ENCODE data around the gene ZNF609. TPM values are rescaled to one million over a fixed set of nuclear protein-coding genes. Genes with fewer than 3 reads are reported as not detected.

The ZNF609 gene
- polyA plus RNA-seq, 2 of the 4 experiments (the other 2 are of a cell fraction): 19.6 to 39.9 TPM

DNA sequence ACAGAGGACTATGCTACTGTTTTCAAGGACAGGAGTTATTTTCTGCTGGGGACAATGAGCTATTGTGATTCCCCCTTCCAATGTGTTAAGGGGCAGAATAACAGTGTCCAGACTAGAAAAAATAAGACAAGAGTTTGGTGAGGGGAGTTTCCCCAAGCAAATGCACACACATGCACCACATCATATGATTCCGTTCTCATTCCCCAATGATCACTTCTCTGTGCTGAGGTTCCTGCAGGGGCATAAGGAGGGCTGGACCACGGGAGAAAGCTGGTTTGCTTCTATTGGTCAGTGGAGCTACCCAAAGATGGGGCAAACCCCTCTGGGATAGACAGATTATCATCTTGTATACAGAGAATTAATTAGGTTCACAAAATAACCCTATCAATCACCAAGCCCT, 234.4 kb downstream of the ZNF609 start:
- Histone ChIP-seq H3K4me1 (peaks cover 41% of the 10 kb centered on the region), H3K4me3 (no peak overlapping the region), H3K27ac (no peak overlapping the region), H3K4me2 (no peak overlapping the region), H3K9me3 (no peaks in the 10 kb centered on the region)
- ChIA-PET POLR2A (no interaction called here), CTCF (interaction anchor here (1.7 to 27.3 kb wide), 4 partner anchors 12 to 115 kb away, joined by 5 to 1052 read pairs (median 99); no protein-coding TSS in a partner anchor)
- 98% methylated on average over 2 of the region's 2 CpGs for WGBS (ENCODE audit: missing lambda C conversion rate)
- FAIRE-seq (no peak), ATAC-seq (no peak), DNase-seq (ENCODE audit: low read depth in 1 of 2, low spot score in 1 of 2) (no peak)
- no peak for TF ChIP-seq POLR2A (IDR thresholded peaks at IDR 0.05; ENCODE audit: low read length)
- TF ChIP-seq HMGXB4 (CRISPR knock-in tag; IDR thresholded peaks at IDR 0.05; ENCODE audit: borderline replicate concordance): no peak
- TF ChIP-seq RAD21 (conservative IDR thresholded peaks at IDR 0.05 in 1 of 2, IDR thresholded peaks at IDR 0.05 in 1 of 2): no peak
- TF ChIP-seq KDM1A (IDR thresholded peaks at IDR 0.05; ENCODE audit: low read depth): no peak
- TF ChIP-seq, protein P1, sequence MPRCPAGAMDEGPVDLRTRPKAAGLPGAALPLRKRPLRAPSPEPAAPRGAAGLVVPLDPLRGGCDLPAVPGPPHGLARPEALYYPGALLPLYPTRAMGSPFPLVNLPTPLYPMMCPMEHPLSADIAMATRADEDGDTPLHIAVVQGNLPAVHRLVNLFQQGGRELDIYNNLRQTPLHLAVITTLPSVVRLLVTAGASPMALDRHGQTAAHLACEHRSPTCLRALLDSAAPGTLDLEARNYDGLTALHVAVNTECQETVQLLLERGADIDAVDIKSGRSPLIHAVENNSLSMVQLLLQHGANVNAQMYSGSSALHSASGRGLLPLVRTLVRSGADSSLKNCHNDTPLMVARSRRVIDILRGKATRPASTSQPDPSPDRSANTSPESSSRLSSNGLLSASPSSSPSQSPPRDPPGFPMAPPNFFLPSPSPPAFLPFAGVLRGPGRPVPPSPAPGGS (IDR thresholded peaks at IDR 0.05): no peak
- no peak for TF ChIP-seq ZSCAN20 (CRISPR knock-in tag; IDR thresholded peaks at IDR 0.05)
- no peak for TF ChIP-seq HEYL (CRISPR knock-in tag; IDR thresholded peaks at IDR 0.05)
- TF ChIP-seq REST (IDR thresholded peaks at IDR 0.05): no peak
- no peak for TF ChIP-seq JUNB (IDR thresholded peaks at IDR 0.05)
- TF ChIP-seq MAZ (IDR thresholded peaks at IDR 0.05; ENCODE audit: borderline replicate concordance, low read depth, low read length): no peak
- TF ChIP-seq KDM5A (IDR thresholded peaks at IDR 0.05): no peak
- TF ChIP-seq CTCF (IDR thresholded peaks at IDR 0.05): no peak
- TF ChIP-seq NR3C1 (IDR thresholded peaks at IDR 0.05): no peak
- no peak for TF ChIP-seq MYC (IDR thresholded peaks at IDR 0.05; ENCODE audit: borderline replicate concordance, low read length)
- no peak for TF ChIP-seq RCOR1 (IDR thresholded peaks at IDR 0.05; ENCODE audit: low read depth, low read length)
- no peak for TF ChIP-seq EHMT2 (IDR thresholded peaks at IDR 0.05; ENCODE audit: low read depth)
- no peak for TF ChIP-seq HDAC2 (IDR thresholded peaks at IDR 0.05)
- TF ChIP-seq SREBF2 (IDR thresholded peaks at IDR 0.05): no peak

GRCh38 chr15:64695561-64695992, 235.2 kb downstream of the ZNF609 start:
- ATAC-seq (no peak), FAIRE-seq (no peak), DNase-seq (ENCODE audit: low read depth in 1 of 2, low spot score in 1 of 2) (no peak)
- TF ChIP-seq HES2 (IDR thresholded peaks at IDR 0.05): no peak
- Histone ChIP-seq H3K4me1 (peaks cover 49% of the 10 kb centered on the region), H3K9me3 (no peaks in the 10 kb centered on the region), H3K4me2 (no peak overlapping the region), H3K27ac (no peak overlapping the region), H3K4me3 (no peak overlapping the region)
- WGBS (ENCODE audit: missing lambda C conversion rate): 91% methylated on average over 6 of the region's 6 CpGs
- ChIA-PET CTCF (interaction anchor here (0.6 to 27.3 kb wide), 5 partner anchors 12 to 269 kb away, joined by 3 to 1052 read pairs (median 11); no protein-coding TSS in a partner anchor), POLR2A (interaction anchor here (0.6 kb wide), 1 partner anchor 10 kb away, joined by 3 read pairs; no protein-coding TSS in a partner anchor)

All from A549 (cell line).